ENCODE data around the gene MBTD1.

DNA sequence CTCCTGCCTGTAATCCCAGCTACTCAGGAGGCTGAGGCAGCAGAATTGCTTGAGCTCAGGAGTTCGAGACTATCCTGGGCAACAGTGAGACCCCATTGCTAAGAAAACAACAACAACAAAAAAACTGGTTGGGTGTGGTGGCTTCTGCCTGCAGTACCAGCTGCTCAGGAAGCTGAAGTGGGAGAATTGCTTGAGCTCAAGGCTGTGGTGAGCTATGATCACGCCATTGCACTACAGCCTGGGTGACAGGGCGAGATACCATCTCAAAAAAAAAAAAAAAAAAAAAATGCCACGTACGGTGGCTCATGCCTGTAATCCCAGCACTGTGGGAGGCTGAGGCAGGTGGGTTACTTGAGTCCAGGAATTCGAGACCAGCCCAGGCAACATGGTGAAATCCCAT, 59.6 kb downstream of the MBTD1 start:
- no peak for TF ChIP-seq RAD21 (CRISPR knock-in tag; conservative IDR thresholded peaks at IDR 0.05 in 1 of 2, IDR thresholded peaks at IDR 0.05 in 1 of 2)
- no peak for TF ChIP-seq TGIF2 (CRISPR knock-in tag; IDR thresholded peaks at IDR 0.05)
- no peak for TF ChIP-seq ZZZ3 (IDR thresholded peaks at IDR 0.05)
- TF ChIP-seq JUNB (CRISPR knock-in tag; conservative IDR thresholded peaks at IDR 0.05) = no peak
